D341Med (cell line): ENCODE results near the gene FMNL2.

Experiments
- DNase-seq: peaks from one replicate; pipeline ENCODE4 v3.0.0; 2012; ENCODE audit warnings: low spot score

FMNL2 gene

GRCh38 chr2:152556506-152556905, 221.5 kb downstream of the FMNL2 start:
- DNase-seq: no peak

- DNase-seq: no peak
These were observed 222.4 kb downstream of the FMNL2 start for GRCh38 chr2:152557273-152557888.

- no peak for DNase-seq
These were observed 223.4 kb downstream of the FMNL2 start for GRCh38 chr2:152558158-152558984.

- DNase-seq: no peak
These were observed 224.0 kb downstream of the FMNL2 start for GRCh38 chr2:152559008-152559407.

- DNase-seq: no peak
These were observed 225.2 kb downstream of the FMNL2 start for GRCh38 chr2:152560166-152560565.

GRCh38 chr2:152560873-152561595, 226.1 kb downstream of the FMNL2 start:
- DNase-seq: no peak

- DNase-seq: no peak
These were observed 227.4 kb downstream of the FMNL2 start for GRCh38 chr2:152562198-152562884.

GRCh38 chr2:152563764-152564163, 228.8 kb downstream of the FMNL2 start:
- DNase-seq: no peak

- no peak for DNase-seq
These were observed 230.0 kb downstream of the FMNL2 start for GRCh38 chr2:152564754-152565551.

GRCh38 chr2:152565884-152566727, 231.1 kb downstream of the FMNL2 start:
- no peak for DNase-seq

GRCh38 chr2:152566728-152567069, 231.7 kb downstream of the FMNL2 start:
- no peak for DNase-seq

- no peak for DNase-seq
These were observed 233.6 kb downstream of the FMNL2 start for GRCh38 chr2:152568531-152568930.

GRCh38 chr2:152569186-152569585, 234.2 kb downstream of the FMNL2 start:
- no peak for DNase-seq

- no peak for DNase-seq
These were observed 236.2 kb downstream of the FMNL2 start for GRCh38 chr2:152571048-152571766.

GRCh38 chr2:152572031-152572430, 237.1 kb downstream of the FMNL2 start:
- DNase-seq: no peak

- no peak for DNase-seq
These were observed 238.2 kb downstream of the FMNL2 start for GRCh38 chr2:152573168-152573567.

- DNase-seq: no peak
These were observed 242.6 kb downstream of the FMNL2 start for GRCh38 chr2:152577579-152577978.

- no peak for DNase-seq
These were observed 243.6 kb downstream of the FMNL2 start for GRCh38 chr2:152578573-152578972.

GRCh38 chr2:152580714-152581113, 245.7 kb downstream of the FMNL2 start:
- no peak for DNase-seq

- DNase-seq: no peak
These were observed 246.4 kb downstream of the FMNL2 start for GRCh38 chr2:152581360-152581759.
